ENCODE data around the gene TBC1D25. TPM values are rescaled to one million over a fixed set of nuclear protein-coding genes. Genes with fewer than 3 reads are reported as not detected.

The TBC1D25 gene
- total RNA-seq, 1 donor from 2014 or later = 12.5 TPM

GRCh38 chrX:48530736-48531135, 8.8 kb upstream of the TBC1D25 start:
- H3K4me1 Mint-ChIP-seq (ENCODE audit: unreplicated experiment) = no peaks in the 10 kb centered on the region
- DNase-seq (ENCODE audit: low spot score) = no peak
- TF ChIP-seq CTCF (IDR thresholded peaks at IDR 0.05; ENCODE audit: unreplicated experiment) = no peak
- peaks cover 21% of the 10 kb centered on the region for H3K36me3 Mint-ChIP-seq (ENCODE audit: low read depth, unreplicated experiment)
- no peaks in the 10 kb centered on the region for H3K27me3 Mint-ChIP-seq (ENCODE audit: unreplicated experiment)
- no peak overlapping the region for H3K27ac Mint-ChIP-seq (ENCODE audit: unreplicated experiment)
- H3K4me3 Mint-ChIP-seq (ENCODE audit: unreplicated experiment) = no peak overlapping the region
- H3K9me3 Mint-ChIP-seq (ENCODE audit: unreplicated experiment) = no peaks in the 10 kb centered on the region

- no peak overlapping the region for H3K4me3 Mint-ChIP-seq (ENCODE audit: unreplicated experiment)
- H3K4me1 Mint-ChIP-seq (ENCODE audit: unreplicated experiment) = no peaks in the 10 kb centered on the region
- no peak for TF ChIP-seq CTCF (IDR thresholded peaks at IDR 0.05; ENCODE audit: unreplicated experiment)
- H3K36me3 Mint-ChIP-seq (ENCODE audit: low read depth, unreplicated experiment) = peaks cover 21% of the 10 kb centered on the region
- no peaks in the 10 kb centered on the region for H3K9me3 Mint-ChIP-seq (ENCODE audit: unreplicated experiment)
- H3K27me3 Mint-ChIP-seq (ENCODE audit: unreplicated experiment) = no peaks in the 10 kb centered on the region
- no peak for DNase-seq (ENCODE audit: low spot score)
- no peak overlapping the region for H3K27ac Mint-ChIP-seq (ENCODE audit: unreplicated experiment)
These were observed 8.1 kb upstream of the TBC1D25 start for GRCh38 chrX:48531358-48531959.

- H3K9me3 Mint-ChIP-seq (ENCODE audit: unreplicated experiment) = no peaks in the 10 kb centered on the region
These were observed 7.4 kb upstream of the TBC1D25 start for GRCh38 chrX:48532161-48532560.

GRCh38 chrX:48533165-48533564, 6.3 kb upstream of the TBC1D25 start:
- Mint-ChIP-seq H3K27ac (ENCODE audit: unreplicated experiment) (no peak overlapping the region), H3K4me1 (ENCODE audit: unreplicated experiment) (no peaks in the 10 kb centered on the region), H3K36me3 (ENCODE audit: low read depth, unreplicated experiment) (peaks cover 14% of the 10 kb centered on the region), H3K9me3 (ENCODE audit: unreplicated experiment) (no peaks in the 10 kb centered on the region), H3K4me3 (ENCODE audit: unreplicated experiment) (no peak overlapping the region), H3K27me3 (ENCODE audit: unreplicated experiment) (no peaks in the 10 kb centered on the region)
- no peak for DNase-seq (ENCODE audit: low spot score)
- no peak for TF ChIP-seq CTCF (IDR thresholded peaks at IDR 0.05; ENCODE audit: unreplicated experiment)

More at GRCh38 chrX:48532161-48532560, 7.4 kb upstream of the TBC1D25 start:
- Mint-ChIP-seq H3K27me3 (ENCODE audit: unreplicated experiment) (no peaks in the 10 kb centered on the region), H3K4me1 (ENCODE audit: unreplicated experiment) (no peaks in the 10 kb centered on the region), H3K4me3 (ENCODE audit: unreplicated experiment) (no peak overlapping the region), H3K27ac (ENCODE audit: unreplicated experiment) (peak overlapping the region; percentile 31), H3K36me3 (ENCODE audit: low read depth, unreplicated experiment) (peaks cover 17% of the 10 kb centered on the region)
- no peak for DNase-seq (ENCODE audit: low spot score)
- TF ChIP-seq CTCF (IDR thresholded peaks at IDR 0.05; ENCODE audit: unreplicated experiment) = no peak

GRCh38 chrX:48538641-48539344, 721 bp upstream of the TBC1D25 start:
- peaks cover 5% of the 10 kb centered on the region for H3K36me3 Mint-ChIP-seq (ENCODE audit: low read depth, unreplicated experiment)
- H3K4me3 Mint-ChIP-seq (ENCODE audit: unreplicated experiment) = peak overlapping the region; percentile 62
- TF ChIP-seq CTCF (IDR thresholded peaks at IDR 0.05; ENCODE audit: unreplicated experiment) = no peak
- no peak for DNase-seq (ENCODE audit: low spot score)
- H3K27me3 Mint-ChIP-seq (ENCODE audit: unreplicated experiment) = peaks cover 3% of the 10 kb centered on the region
- H3K27ac Mint-ChIP-seq (ENCODE audit: unreplicated experiment) = no peak overlapping the region
- H3K9me3 Mint-ChIP-seq (ENCODE audit: unreplicated experiment) = no peaks in the 10 kb centered on the region
- H3K4me1 Mint-ChIP-seq (ENCODE audit: unreplicated experiment) = peaks cover 6% of the 10 kb centered on the region
